ENCODE measurements around the gene IGFBP3. TPM values are rescaled to one million over a fixed set of nuclear protein-coding genes. Genes with fewer than 3 reads are reported as not detected.

The IGFBP3 gene
- total and polyA plus RNA-seq, 2 of the 13 experiments (the other 11 are each of a cell fraction or from before 2014, with no cell fraction given) = 57.5 TPM; not detected in 1

GRCh38 chr7:45890902-45891461, 30.1 kb downstream of the IGFBP3 start (continued):
- TF ChIP-seq PRPF4 (IDR thresholded peaks at IDR 0.05; ENCODE audit: low read depth, low read length, poor library complexity, severe bottlenecking) = no peak
- TF ChIP-seq, protein P1, sequence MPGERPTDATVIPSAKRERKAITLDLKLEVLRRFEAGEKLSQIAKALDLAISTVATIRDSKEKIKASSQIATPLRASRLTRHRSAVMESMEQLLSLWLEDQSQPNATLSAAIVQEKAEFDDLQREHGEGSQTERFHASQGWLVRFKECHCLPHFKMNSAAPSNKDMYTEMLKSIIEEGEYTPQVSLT (CRISPR knock-in tag; IDR thresholded peaks at IDR 0.05; ENCODE audit: borderline replicate concordance, low read depth) = no peak
- peak; percentile 7; the same call in 1 of the 2 replicates for TF ChIP-seq PAWR (CRISPR knock-in tag; IDR thresholded peaks at IDR 0.05; ENCODE audit: borderline replicate concordance)
- no peak for TF ChIP-seq THAP11 (CRISPR knock-in tag; IDR thresholded peaks at IDR 0.05)
- TF ChIP-seq JUN (CRISPR knock-in tag; IDR thresholded peaks at IDR 0.05) = no peak
- no peak for TF ChIP-seq NR2F6 (IDR thresholded peaks at IDR 0.05)
- no peak for TF ChIP-seq NR2F6 (CRISPR knock-in tag; IDR thresholded peaks at IDR 0.05)
- no peak for TF ChIP-seq ZBTB14 (CRISPR knock-in tag; IDR thresholded peaks at IDR 0.05)
- TF ChIP-seq ZBTB8A (CRISPR knock-in tag; IDR thresholded peaks at IDR 0.05; ENCODE audit: borderline replicate concordance, low read depth) = no peak
- no peak for TF ChIP-seq MED13 (CRISPR knock-in tag; IDR thresholded peaks at IDR 0.05)
- no peak; the same call in 1 of the 2 replicates for TF ChIP-seq ZFY (CRISPR knock-in tag; IDR thresholded peaks at IDR 0.05)
- TF ChIP-seq, protein P2, sequence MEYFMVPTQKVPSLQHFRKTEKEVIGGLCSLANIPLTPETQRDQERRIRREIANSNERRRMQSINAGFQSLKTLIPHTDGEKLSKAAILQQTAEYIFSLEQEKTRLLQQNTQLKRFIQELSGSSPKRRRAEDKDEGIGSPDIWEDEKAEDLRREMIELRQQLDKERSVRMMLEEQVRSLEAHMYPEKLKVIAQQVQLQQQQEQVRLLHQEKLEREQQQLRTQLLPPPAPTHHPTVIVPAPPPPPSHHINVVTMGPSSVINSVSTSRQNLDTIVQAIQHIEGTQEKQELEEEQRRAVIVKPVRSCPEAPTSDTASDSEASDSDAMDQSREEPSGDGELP (IDR thresholded peaks at IDR 0.05; ENCODE audit: borderline replicate concordance, low read depth) = no peak
- no peak for TF ChIP-seq TP53 (CRISPR knock-in tag; conservative IDR thresholded peaks at IDR 0.05)
- no peak for TF ChIP-seq KDM3A (CRISPR knock-in tag; IDR thresholded peaks at IDR 0.05; ENCODE audit: low read depth)
- TF ChIP-seq, protein P3, sequence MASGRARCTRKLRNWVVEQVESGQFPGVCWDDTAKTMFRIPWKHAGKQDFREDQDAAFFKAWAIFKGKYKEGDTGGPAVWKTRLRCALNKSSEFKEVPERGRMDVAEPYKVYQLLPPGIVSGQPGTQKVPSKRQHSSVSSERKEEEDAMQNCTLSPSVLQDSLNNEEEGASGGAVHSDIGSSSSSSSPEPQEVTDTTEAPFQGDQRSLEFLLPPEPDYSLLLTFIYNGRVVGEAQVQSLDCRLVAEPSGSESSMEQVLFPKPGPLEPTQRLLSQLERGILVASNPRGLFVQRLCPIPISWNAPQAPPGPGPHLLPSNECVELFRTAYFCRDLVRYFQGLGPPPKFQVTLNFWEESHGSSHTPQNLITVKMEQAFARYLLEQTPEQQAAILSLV (CRISPR knock-in tag; IDR thresholded peaks at IDR 0.05; ENCODE audit: borderline replicate concordance) = no peak
- TF ChIP-seq ZNF768 (CRISPR knock-in tag; IDR thresholded peaks at IDR 0.05) = no peak
- TF ChIP-seq ZNF292 (CRISPR knock-in tag; IDR thresholded peaks at IDR 0.05; ENCODE audit: borderline replicate concordance, low read depth) = no peak
- TF ChIP-seq ZZZ3 (CRISPR knock-in tag; IDR thresholded peaks at IDR 0.05; ENCODE audit: borderline replicate concordance) = no peak
- no peak for TF ChIP-seq ZBTB1 (CRISPR knock-in tag; IDR thresholded peaks at IDR 0.05; ENCODE audit: borderline replicate concordance)
- TF ChIP-seq ZNF672 (CRISPR knock-in tag; IDR thresholded peaks at IDR 0.05) = no peak
- TF ChIP-seq ZNF34 (CRISPR knock-in tag; IDR thresholded peaks at IDR 0.05; ENCODE audit: borderline replicate concordance) = no peak
- TF ChIP-seq ZKSCAN8 (CRISPR knock-in tag; IDR thresholded peaks at IDR 0.05; ENCODE audit: borderline replicate concordance) = no peak
- TF ChIP-seq ZNF446 (CRISPR knock-in tag; IDR thresholded peaks at IDR 0.05) = no peak
- TF ChIP-seq ZNF740 (CRISPR knock-in tag; IDR thresholded peaks at IDR 0.05) = no peak
- TF ChIP-seq ZNF564 (CRISPR knock-in tag; IDR thresholded peaks at IDR 0.05) = no peak
- TF ChIP-seq BRD4 (CRISPR knock-in tag; IDR thresholded peaks at IDR 0.05) = no peak
- TF ChIP-seq, protein P4, sequence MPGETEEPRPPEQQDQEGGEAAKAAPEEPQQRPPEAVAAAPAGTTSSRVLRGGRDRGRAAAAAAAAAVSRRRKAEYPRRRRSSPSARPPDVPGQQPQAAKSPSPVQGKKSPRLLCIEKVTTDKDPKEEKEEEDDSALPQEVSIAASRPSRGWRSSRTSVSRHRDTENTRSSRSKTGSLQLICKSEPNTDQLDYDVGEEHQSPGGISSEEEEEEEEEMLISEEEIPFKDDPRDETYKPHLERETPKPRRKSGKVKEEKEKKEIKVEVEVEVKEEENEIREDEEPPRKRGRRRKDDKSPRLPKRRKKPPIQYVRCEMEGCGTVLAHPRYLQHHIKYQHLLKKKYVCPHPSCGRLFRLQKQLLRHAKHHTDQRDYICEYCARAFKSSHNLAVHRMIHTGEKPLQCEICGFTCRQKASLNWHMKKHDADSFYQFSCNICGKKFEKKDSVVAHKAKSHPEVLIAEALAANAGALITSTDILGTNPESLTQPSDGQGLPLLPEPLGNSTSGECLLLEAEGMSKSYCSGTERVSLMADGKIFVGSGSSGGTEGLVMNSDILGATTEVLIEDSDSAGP (CRISPR knock-in tag; IDR thresholded peaks at IDR 0.05; ENCODE audit: borderline replicate concordance) = no peak
- peak; percentile 3; the same call in 1 of the 2 replicates for TF ChIP-seq FOXA3 (CRISPR knock-in tag; IDR thresholded peaks at IDR 0.05)

Data from HepG2 (cell line).